T47D (cell line): Measurements from ENCODE around the gene TTK.

Experiments used
- DNase-seq, 2 experiments: peaks; one replicate each; pipeline versions ENCODE4 v3.0.0 to v3.0.0-alpha.2; 2011 to 2012; ENCODE audit warnings: low read depth in 1 of 2, low spot score in 1 of 2
- JUND ChIP-seq: IDR thresholded peaks from 2 replicates; pipeline ENCODE4 v1.6.1; 2012; ENCODE audit warnings: low read depth
- in situ Hi-C: cut with HindIII; loops from 2 replicates; pipeline ENCODE4 v1.10.0; 2016; ENCODE audit warnings: low sequenced_read_pairs, low pct_unique_long_range_greater_than_20kb

TTK gene

GRCh38 chr6:80004173-80005072 lies at the start of gene TTK:
TTK (plus strand) TSS chr6:80004649; CDS start chr6:80005844, 1,195 bp downstream.
- peak; percentile 50 to 97 for DNase-seq
- TF ChIP-seq JUND: no peak
- in situ Hi-C loops: no loop called here

DNA sequence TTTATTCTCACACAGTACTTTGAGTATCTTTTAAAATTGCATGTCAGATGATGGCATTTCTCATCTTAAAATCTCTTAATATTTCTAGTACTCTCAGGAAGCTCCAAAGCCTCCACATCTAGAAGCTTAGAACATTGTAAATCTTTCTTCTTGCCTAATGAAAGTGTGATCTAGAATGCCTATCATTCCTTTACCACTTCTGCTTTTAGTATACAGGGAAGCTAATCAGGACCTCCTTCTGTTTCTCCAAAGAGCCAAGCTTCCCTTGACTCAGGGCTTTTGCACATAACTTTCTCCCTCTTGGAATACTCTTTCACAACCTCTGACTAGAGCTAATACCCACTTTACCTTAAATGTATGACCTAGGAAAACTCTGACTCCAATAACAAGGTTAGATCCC lies 49.6 kb upstream of the TTK start:
- in situ Hi-C loops: no loop called here
- DNase-seq: no peak
- TF ChIP-seq JUND: no peak

- no peak for DNase-seq
- no peak for TF ChIP-seq JUND
- in situ Hi-C loops: no loop called here
Measured at GRCh38 chr6:79964607-79965081, 39.8 kb upstream of the TTK start.

GRCh38 chr6:79967178-79967577 lies 37.3 kb upstream of the TTK start:
- no peak for DNase-seq

DNA sequence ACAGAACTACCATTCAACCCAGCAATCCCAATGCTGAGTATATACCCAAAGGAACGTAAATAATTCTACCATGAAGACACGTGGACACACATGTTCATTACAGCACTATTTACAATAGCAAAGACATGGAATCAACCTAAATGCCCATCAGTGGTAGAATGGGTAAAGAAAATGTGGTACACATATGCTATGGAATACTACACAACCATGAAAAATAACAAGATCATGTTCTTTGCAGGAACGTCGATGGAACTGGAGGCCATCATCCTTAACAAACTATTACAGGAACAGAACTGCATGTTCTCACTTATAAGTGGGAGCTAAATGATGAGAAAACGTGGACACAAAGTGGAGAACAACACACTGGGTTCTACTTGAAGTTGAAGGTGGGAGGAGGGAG lies 34.7 kb upstream of the TTK start:
- in situ Hi-C loops: no loop called here
- no peak for TF ChIP-seq JUND
- no peak for DNase-seq

More at GRCh38 chr6:79967178-79967577, 37.3 kb upstream of the TTK start:
- in situ Hi-C loops: no loop called here
- no peak for TF ChIP-seq JUND

DNA sequence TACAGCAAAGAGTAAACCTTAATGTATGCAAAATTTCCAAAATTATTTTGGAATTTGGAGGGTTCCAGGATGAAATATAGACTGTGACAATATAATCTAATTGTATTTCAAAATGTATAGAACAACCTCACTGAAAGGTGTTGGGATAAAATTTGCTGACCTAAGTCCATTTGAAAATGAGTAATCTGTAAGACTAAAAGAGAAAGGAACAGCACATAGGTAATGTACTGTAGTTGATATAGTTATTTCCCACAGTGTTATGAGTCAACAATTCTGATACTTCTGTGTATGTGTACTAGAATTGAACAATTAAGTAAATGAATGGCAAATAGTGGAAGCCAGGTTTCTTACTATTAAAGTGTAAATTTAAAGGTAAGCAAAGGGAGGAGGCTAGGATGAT lies 33.3 kb upstream of the TTK start:
- no peak for TF ChIP-seq JUND
- no peak for DNase-seq
- in situ Hi-C loops: no loop called here

GRCh38 chr6:79981652-79982051 lies 22.8 kb upstream of the TTK start:
- in situ Hi-C loops: no loop called here
- TF ChIP-seq JUND: no peak
- DNase-seq: no peak

- TF ChIP-seq JUND: no peak
- peak in 1 of 2 experiments; percentile 58 for DNase-seq
- in situ Hi-C loops: no loop called here
Measured at GRCh38 chr6:79984261-79984660, 20.2 kb upstream of the TTK start.

GRCh38 chr6:79985128-79985527 lies 19.3 kb upstream of the TTK start:
- no peak for DNase-seq
- in situ Hi-C loops: no loop called here
- TF ChIP-seq JUND: no peak

- in situ Hi-C loops: no loop called here
- TF ChIP-seq JUND: no peak
- DNase-seq: no peak
Measured at GRCh38 chr6:79989641-79990040, 14.8 kb upstream of the TTK start.

- no peak for DNase-seq
- no peak for TF ChIP-seq JUND
- in situ Hi-C loops: no loop called here
Measured at GRCh38 chr6:79993012-79993910, 11.2 kb upstream of the TTK start.

- DNase-seq: no peak
- in situ Hi-C loops: no loop called here
- TF ChIP-seq JUND: no peak
Measured at GRCh38 chr6:79993911-79994309, 10.5 kb upstream of the TTK start.

DNA sequence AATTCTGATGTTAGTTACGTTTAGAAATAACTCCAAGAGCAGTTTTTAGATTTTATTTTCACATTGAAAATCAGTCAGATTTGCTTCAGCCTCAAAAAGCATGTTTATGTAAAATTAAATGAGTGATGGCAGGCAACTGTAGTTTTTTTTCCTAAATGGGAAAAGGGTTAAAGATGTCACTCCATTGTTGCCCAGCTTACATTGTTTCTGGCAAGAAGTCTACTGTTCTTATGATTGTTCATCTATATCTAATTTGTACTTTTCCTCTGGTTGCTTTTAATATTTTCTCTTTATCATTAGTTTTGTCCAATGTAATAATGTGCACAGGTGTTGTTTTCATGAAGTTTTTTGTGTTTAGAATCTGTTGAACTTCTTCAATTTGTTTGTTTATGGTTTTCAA lies 6.7 kb upstream of the TTK start:
- in situ Hi-C loops: no loop called here
- DNase-seq: no peak
- no peak for TF ChIP-seq JUND
